PC-9 (cell line): ENCODE results near the gene ADARB2.

Source experiments
- CTCF ChIP-seq: fragments of 200-600 bp; sonication (generic); conservative IDR thresholded peaks from 2 replicates; pipeline ENCODE4 v1.6.1; 2017; ENCODE audit warnings: mixed run types, antibody characterized with exemption, mild to moderate bottlenecking, moderate library complexity
- EZH2 ChIP-seq: fragments of 200-600 bp; sonication (generic); IDR thresholded peaks from 2 replicates; pipeline ENCODE4 v1.8.0; 2017; ENCODE audit warnings: antibody characterized with exemption, low read depth

GRCh38 chr10:1204434-1205326 lies 532.6 kb downstream of the ADARB2 start:
- no peak for TF ChIP-seq CTCF
- TF ChIP-seq EZH2 = no peak
